ENCODE data around the gene COL4A2. TPM values are rescaled to one million over a fixed set of nuclear protein-coding genes. Genes with fewer than 3 reads are reported as not detected.

Gene COL4A2
- total and polyA plus RNA-seq, 9 donors, result 59.5 to 171 (median 136) TPM

GRCh38 chr13:110323172-110323891 lies 16.2 kb downstream of the COL4A2 start:
- no peak for DNase-seq
- no peak overlapping the region for H3K27ac ChIP-seq
- H3K4me1 ChIP-seq (ENCODE audit: insufficient read depth), result peaks cover 12% of the 10 kb centered on the region
- H3K36me3 ChIP-seq, result no peaks in the 10 kb centered on the region
- 63 to 72% (median 66%) methylated on average over 8 of the region's 8 CpGs for WGBS, 3 donors
- no peaks in the 10 kb centered on the region for H3K27me3 ChIP-seq
- no peak overlapping the region for H3K4me3 ChIP-seq
- intact Hi-C loops (cut with DNase I), result no loop called here
- no peaks in the 10 kb centered on the region for H3K9me3 ChIP-seq
- no peak for TF ChIP-seq POLR2A (IDR thresholded peaks at IDR 0.05)
- TF ChIP-seq EP300 (IDR thresholded peaks at IDR 0.05), result no peak
- TF ChIP-seq CTCF (IDR thresholded peaks at IDR 0.05), result no peak

- WGBS, 3 donors, result 82 to 84% (median 82%) methylated on average over 9 to 10 of the region's 10 CpGs
- no peaks in the 10 kb centered on the region for H3K27me3 ChIP-seq
- H3K27ac ChIP-seq, result no peak overlapping the region
- peaks cover 12% of the 10 kb centered on the region for H3K4me1 ChIP-seq (ENCODE audit: insufficient read depth)
- DNase-seq, result no peak
- TF ChIP-seq CTCF (IDR thresholded peaks at IDR 0.05), result no peak
- no peak for TF ChIP-seq POLR2A (IDR thresholded peaks at IDR 0.05)
- no peak for TF ChIP-seq EP300 (IDR thresholded peaks at IDR 0.05)
- H3K4me3 ChIP-seq, result no peak overlapping the region
- no peaks in the 10 kb centered on the region for H3K9me3 ChIP-seq
- intact Hi-C loops (cut with DNase I), result no loop called here
- H3K36me3 ChIP-seq, result no peaks in the 10 kb centered on the region
Observed at GRCh38 chr13:110324026-110324749, 17.1 kb downstream of the COL4A2 start.

- Histone ChIP-seq H3K4me3 (no peak overlapping the region), H3K36me3 (no peaks in the 10 kb centered on the region), H3K4me1 (ENCODE audit: insufficient read depth) (peaks cover 19% of the 10 kb centered on the region), H3K27ac (no peak overlapping the region), H3K9me3 (no peaks in the 10 kb centered on the region), H3K27me3 (no peaks in the 10 kb centered on the region)
- no peak for TF ChIP-seq EP300 (IDR thresholded peaks at IDR 0.05)
- no peak for TF ChIP-seq CTCF (IDR thresholded peaks at IDR 0.05)
- TF ChIP-seq POLR2A (IDR thresholded peaks at IDR 0.05), result no peak
- intact Hi-C loops (cut with DNase I), result no loop called here
- DNase-seq, result no peak
- 89 to 94% (median 91%) methylated on average over 12 of the region's 12 CpGs for whole genome bisulfite sequencing, 3 donors
Observed at GRCh38 chr13:110326263-110326904, 19.3 kb downstream of the COL4A2 start.

- TF ChIP-seq EP300 (IDR thresholded peaks at IDR 0.05) (no peak), CTCF (IDR thresholded peaks at IDR 0.05) (no peak)
- H3K27me3 ChIP-seq, result no peaks in the 10 kb centered on the region
- DNase-seq, result no peak
- H3K27ac ChIP-seq, result no peak overlapping the region
- 61 to 71% (median 70%) methylated on average over 7 of the region's 7 CpGs for WGBS, 3 donors
- no peak overlapping the region for H3K4me3 ChIP-seq
- intact Hi-C loops (cut with DNase I), result no loop called here
- no peaks in the 10 kb centered on the region for H3K36me3 ChIP-seq
- peaks cover 19% of the 10 kb centered on the region for H3K4me1 ChIP-seq (ENCODE audit: insufficient read depth)
- H3K9me3 ChIP-seq, result no peaks in the 10 kb centered on the region
Observed at GRCh38 chr13:110327051-110327721, 20.1 kb downstream of the COL4A2 start.

Data from ovary (tissue), 9 donors.